Left ventricle myocardium inferior (tissue), 1 donor: Measurements from ENCODE around the gene CD3G. TPM values are rescaled to one million over a fixed set of nuclear protein-coding genes. Genes with fewer than 3 reads are reported as not detected.

Experiments used
- DNase-seq: peaks from one replicate; pipeline ENCODE4 v3.0.0-alpha.2; 2020
- H3K27ac ChIP-seq: fragments of 200-600 bp; replicated peaks from 2 replicates; pipeline ENCODE4 v1.8.0; 2021
- H3K27me3 ChIP-seq: fragments of 200-600 bp; 2 replicates; pipeline ENCODE4 v1.8.0; 2021; ENCODE audit warnings: low read depth
- H3K36me3 ChIP-seq: fragments of 200-600 bp; 2 replicates; pipeline ENCODE4 v1.8.0; 2021
- H3K4me1 ChIP-seq: fragments of 200-600 bp; 2 replicates; pipeline ENCODE4 v1.8.0; 2021
- H3K4me3 ChIP-seq: fragments of 200-600 bp; 2 replicates; pipeline ENCODE4 v1.8.0; 2021; ENCODE audit warnings: mild to moderate bottlenecking, moderate library complexity
- H3K9me3 ChIP-seq: fragments of 200-600 bp; replicated peaks from 2 replicates; pipeline ENCODE4 v1.8.0; 2021
- intact Hi-C: fragments of 100-400 bp; cut with micrococcal nuclease; formaldehyde crosslinking; loops from one replicate; pipeline ENCODE4 v1.11.0; 2022
- total RNA-seq: library from RNA; stranded (reverse); fragmentation: NEBNext Ultra II Directional; extraction: Animal tissue kit (Norgen Biotek cat#: 25700); gene quantifications from one replicate; pipeline ENCODE4 v1.2.1, GENCODE V29; 2021
- TF ChIP-seq, protein P1 (sequence below): fragments of 200-600 bp; IDR thresholded peaks from 2 replicates; pipeline ENCODE4 v1.8.0; 2021; ENCODE audit warnings: antibody characterized with exemption, mild to moderate bottlenecking, borderline replicate concordance
- donor health status: DM: no; HTN: yes; CAD: no; lungs with severe emphysema.

Gene CD3G
- total RNA-seq, 1 donor from 2014 or later = 0.16 TPM

DNA sequence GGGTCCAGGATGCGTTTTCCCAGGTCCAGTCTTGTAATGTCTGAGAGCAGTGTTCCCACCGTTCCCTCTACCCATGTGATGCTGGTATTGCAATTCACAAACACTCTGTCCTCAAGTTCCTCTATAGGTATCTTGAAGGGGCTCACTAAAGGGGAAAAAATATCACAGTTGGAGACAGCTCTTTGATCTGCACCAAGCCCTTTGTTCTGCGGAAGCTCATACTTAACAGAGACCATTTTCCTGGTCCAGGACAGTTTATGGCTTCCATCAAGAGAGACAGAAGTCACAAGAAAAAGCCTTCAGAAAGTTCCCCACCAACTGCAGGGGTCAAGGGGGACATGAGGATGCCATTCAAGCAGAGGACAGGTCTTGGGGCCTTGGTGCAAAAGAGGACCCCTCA lies 3.7 kb upstream of the CD3G start:
- Histone ChIP-seq H3K9me3 (no peaks in the 10 kb centered on the region), H3K36me3 (no peaks in the 10 kb centered on the region), H3K4me3 (no peak overlapping the region), H3K27me3 (peaks cover 44% of the 10 kb centered on the region), H3K4me1 (no peaks in the 10 kb centered on the region), H3K27ac (no peak overlapping the region)
- intact Hi-C loops = no loop called here
- TF ChIP-seq, protein P1, sequence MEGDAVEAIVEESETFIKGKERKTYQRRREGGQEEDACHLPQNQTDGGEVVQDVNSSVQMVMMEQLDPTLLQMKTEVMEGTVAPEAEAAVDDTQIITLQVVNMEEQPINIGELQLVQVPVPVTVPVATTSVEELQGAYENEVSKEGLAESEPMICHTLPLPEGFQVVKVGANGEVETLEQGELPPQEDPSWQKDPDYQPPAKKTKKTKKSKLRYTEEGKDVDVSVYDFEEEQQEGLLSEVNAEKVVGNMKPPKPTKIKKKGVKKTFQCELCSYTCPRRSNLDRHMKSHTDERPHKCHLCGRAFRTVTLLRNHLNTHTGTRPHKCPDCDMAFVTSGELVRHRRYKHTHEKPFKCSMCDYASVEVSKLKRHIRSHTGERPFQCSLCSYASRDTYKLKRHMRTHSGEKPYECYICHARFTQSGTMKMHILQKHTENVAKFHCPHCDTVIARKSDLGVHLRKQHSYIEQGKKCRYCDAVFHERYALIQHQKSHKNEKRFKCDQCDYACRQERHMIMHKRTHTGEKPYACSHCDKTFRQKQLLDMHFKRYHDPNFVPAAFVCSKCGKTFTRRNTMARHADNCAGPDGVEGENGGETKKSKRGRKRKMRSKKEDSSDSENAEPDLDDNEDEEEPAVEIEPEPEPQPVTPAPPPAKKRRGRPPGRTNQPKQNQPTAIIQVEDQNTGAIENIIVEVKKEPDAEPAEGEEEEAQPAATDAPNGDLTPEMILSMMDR = no peak
- no peak for DNase-seq

DNA sequence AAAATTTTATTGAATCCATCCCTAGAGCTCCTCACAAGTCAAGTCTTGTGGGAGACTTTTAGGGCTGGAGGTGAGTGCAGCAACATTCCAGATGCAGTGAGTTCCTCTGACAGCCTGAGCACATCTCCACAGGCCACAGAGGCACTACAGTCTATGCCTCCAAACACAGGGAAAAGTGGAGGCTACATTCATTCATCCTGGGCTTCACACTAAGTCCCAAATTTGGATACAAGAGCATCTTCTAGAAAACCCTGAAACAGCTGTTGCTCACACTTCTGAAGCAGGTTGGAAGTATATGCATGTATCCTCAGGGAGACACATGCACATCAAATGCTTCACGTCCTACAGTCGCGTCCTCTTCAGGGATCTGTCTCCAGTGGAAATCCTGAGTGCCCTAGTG lies 2.9 kb upstream of the CD3G start:
- Histone ChIP-seq H3K9me3 (no peaks in the 10 kb centered on the region), H3K27me3 (peaks cover 52% of the 10 kb centered on the region), H3K4me1 (no peaks in the 10 kb centered on the region), H3K27ac (no peak overlapping the region), H3K4me3 (no peak overlapping the region), H3K36me3 (no peaks in the 10 kb centered on the region)
- no peak for DNase-seq
- intact Hi-C loops = no loop called here
- TF ChIP-seq, protein P1 = no peak

DNA sequence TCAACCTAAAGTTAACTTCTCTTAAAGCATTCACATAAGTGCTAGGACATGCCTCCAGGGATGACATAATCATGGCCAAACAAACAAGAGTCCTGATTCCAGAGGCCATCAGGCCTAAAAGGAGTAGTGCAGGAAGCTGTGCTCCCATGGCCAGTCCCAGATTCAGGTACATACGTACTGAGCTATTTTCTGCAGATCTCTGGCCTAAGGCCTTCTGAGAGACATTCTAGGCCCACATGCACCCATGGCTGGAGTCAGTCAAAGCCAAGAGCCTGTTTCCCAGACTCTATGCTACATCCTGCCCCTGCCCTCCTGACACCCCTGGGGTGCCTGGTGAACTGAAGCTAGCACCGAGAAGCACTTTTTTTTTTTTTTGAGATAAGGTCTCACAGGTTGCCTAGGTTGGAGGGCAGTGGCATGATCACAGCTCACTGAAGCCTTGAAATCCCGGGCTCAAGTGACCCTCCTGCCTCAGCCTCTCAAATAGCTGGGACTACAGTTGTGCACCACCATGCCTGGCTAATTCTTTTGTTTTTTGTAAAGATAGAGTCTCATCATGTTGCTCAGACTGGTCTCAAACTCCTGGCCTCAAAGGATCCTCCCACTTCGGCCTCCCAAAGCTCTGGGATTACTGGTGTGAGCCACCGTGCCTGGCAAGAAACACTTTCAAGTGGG lies 2.2 kb upstream of the CD3G start:
- DNase-seq = no peak
- no peaks in the 10 kb centered on the region for H3K4me1 ChIP-seq
- peaks cover 53% of the 10 kb centered on the region for H3K27me3 ChIP-seq
- H3K9me3 ChIP-seq = no peaks in the 10 kb centered on the region
- TF ChIP-seq, protein P1 = no peak
- H3K4me3 ChIP-seq = no peak overlapping the region
- H3K36me3 ChIP-seq = no peaks in the 10 kb centered on the region
- intact Hi-C loops = no loop called here
- no peak overlapping the region for H3K27ac ChIP-seq

DNA sequence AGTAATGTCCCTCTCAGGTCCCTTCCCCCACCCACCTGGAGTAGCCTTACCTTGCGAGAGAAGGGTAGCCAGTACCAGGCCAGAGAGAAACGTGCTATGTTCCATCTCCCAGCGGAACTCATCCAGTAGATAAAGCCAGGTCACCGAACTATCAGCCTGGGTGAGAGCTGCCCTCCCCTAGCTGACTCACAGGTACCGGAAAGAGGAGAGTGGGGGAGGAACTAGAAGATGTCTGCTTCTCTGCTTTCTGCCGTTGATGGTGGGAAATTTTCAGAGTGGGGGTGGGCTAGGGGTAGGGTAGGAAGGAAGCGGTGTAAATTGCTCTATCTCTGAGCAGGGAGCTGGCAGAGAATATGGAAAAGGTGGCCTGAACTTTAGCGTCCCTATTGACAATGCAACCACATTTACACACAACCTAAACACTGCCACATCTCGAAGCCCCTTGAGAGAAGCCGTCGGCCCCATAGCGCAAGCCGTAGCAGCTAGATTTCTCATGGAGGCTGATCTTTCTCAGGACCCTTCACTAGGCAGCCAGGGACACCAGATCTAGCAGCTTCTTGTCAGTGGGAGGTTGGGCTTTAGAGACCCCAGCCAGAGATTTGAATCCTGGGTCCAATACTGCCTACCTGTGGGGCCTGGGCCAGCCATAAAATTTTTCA lies 1.5 kb upstream of the CD3G start, which contains the start of gene CD3D:
Gene CD3D (minus strand): TSS at position 203 of the 659 bp plus-strand sequence. CDS start 98 bp downstream, at position 105.
- TF ChIP-seq, protein P1 = no peak
- Histone ChIP-seq H3K4me3 (no peak within 1 kb of the TSS), H3K36me3 (no peaks in the 10 kb centered on the region), H3K27me3 (peaks cover 55% of the 10 kb centered on the region), H3K9me3 (no peaks in the 10 kb centered on the region), H3K27ac (no peak within 1 kb of the TSS), H3K4me1 (no peaks in the 10 kb centered on the region)
- no peak for DNase-seq
- intact Hi-C loops = no loop called here

DNA sequence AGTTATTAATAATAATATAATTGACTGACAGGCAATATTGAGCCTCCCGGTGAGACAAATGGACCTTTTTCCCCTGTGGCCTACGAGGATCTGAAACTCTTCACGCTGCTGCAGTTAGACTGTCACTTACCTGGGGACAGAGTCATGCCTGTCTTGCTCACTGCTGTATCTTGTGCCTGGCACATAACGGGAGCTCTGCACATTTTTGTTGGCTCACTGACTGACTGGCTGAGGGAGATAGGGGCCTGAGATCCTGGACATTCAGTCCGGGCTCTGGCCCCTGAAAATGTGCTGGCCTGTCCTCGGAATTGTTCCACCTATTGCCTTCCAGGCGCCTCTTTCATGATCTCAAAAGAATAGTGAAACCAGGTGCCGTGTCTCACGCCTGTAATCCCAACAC lies 896 bp upstream of the CD3G start:
- H3K4me1 ChIP-seq = no peaks in the 10 kb centered on the region
- no peak overlapping the region for H3K4me3 ChIP-seq
- no peaks in the 10 kb centered on the region for H3K36me3 ChIP-seq
- H3K27ac ChIP-seq = no peak overlapping the region
- H3K27me3 ChIP-seq = peaks cover 61% of the 10 kb centered on the region
- H3K9me3 ChIP-seq = no peaks in the 10 kb centered on the region
- TF ChIP-seq, protein P1 = no peak
- intact Hi-C loops = no loop called here
- DNase-seq = no peak
